HG02981 (cell line): ENCODE measurements around the gene FAM83G.

ENCODE experiments used
- ATAC-seq: cut with Tn5 transposase; IDR thresholded peaks from one replicate; pipeline ENCODE4 v1.9.1; 2021; ENCODE audit warnings: mild to moderate bottlenecking, moderate library complexity; ENCODE audit not compliant: unreplicated experiment

Gene FAM83G

DNA sequence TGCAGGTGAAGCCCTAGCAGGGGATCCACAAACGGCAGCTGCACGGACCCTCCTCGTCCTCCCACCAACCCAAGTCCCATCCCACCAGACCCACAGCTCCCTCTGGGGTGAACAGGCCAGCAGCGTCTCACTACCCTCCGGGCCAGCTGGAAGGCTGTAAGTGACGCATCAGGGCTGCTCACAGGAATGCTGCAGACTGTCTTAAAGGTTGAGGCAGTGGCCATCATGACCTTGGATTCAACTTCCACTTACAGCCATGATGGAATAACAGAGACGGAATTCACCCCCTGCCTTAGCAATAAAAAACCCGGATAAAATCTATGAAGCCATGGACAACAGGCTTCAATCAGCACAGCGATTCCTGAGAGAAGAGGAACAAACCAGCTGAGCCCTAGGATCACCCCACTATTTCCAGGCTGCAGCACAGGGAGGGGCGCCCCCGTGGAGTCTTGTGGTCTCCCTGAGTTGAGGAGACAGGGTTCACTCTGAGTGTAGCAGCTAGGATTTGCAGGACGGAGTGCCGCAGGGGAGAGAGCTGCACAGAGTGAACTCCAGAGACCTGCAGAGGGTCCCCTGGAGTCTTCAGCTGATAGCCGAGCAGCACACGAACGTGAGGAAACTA lies 10.5 kb downstream of the FAM83G start:
- ATAC-seq: no peak

DNA sequence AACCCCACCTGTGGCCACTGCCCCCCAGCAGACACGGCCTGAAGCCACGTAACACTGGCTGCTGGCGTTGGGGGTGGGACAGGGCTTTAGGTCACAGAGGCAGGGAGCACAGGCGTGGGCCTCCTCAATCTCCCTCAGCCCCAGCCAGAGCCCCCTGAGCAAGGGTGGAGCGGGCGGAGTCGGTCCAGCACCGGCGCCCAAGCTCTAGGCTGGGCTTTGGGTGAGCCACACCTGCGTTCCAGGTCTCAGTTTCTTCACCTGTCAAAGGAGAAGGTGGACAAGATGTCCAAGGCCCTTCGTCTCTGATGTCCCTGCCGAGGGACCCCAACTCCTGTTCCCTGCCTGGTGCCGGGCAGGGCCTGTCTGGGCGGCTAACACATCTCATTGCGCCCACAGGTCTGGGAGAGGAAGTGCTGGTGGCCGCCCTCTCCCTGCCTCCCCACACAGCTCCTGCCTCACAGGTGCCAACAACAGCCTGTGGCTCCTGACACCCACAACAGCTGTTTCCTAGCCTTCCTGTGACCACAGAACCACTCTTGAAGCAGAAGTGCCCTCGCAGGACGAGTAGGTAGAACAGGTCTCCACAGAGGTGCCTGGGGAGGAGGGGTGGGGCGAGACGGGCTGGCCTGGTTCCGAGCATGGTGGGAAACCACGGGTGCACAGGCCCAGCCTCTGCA lies 12.0 kb downstream of the FAM83G start:
- peak; percentile 57 for ATAC-seq

DNA sequence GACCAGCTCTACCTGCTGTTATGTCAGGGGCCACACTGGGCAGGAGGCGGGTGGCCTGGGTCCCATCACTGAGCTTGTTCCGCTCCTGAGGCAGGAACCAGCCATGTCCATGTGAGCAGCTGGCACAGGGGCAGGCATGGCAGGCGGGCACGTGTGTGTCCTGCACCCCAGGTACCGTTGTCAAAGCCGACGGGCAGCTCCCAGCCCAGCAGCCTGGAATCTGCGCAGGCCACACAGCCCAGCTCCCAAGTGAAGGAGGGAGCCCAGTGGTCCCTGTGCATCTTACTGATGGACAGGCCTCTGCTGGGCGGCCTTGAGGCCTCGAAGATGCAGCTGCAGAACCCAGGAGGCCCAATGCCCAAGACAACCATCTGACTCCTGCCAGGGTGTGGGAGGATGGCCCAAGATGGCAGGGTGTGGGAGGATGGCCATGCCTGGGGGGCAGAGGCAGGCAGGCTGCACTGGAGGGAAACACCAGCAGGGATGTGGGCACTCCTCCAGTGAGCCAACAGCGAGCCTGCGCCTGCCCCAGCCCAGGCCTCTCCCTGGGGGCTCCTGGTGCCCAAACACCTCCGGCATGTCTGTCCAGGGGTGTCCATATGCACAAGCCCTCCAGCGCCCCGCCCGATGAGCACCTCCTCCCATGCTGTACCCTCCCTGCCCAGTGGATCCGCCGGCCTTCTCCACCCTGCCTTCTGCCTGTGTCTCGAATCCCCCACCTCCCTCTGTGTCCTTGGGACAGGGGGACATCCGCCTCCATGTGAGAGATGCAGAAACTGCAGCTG lies 12.8 kb downstream of the FAM83G start:
- ATAC-seq: no peak

DNA sequence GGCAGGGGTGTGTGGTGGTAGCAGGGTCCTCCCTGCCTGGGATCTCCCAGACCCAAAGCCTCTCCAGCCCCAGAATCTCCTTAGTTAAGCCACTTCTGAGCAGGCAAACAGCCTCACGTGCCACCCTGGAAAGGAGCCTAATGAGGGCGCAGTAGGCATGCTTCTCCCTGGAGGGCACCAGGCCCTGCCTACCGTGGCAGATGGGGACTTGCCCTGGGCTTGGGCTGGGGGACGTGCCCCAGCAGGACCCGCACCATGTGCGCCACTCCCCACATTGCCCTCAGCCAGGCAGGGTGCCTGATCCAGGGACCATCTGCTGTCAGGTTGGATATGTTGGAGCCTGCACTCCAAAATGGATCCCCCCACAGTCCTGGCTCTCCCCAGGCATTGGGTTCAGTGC lies 14.2 kb downstream of the FAM83G start:
- ATAC-seq: no peak

DNA sequence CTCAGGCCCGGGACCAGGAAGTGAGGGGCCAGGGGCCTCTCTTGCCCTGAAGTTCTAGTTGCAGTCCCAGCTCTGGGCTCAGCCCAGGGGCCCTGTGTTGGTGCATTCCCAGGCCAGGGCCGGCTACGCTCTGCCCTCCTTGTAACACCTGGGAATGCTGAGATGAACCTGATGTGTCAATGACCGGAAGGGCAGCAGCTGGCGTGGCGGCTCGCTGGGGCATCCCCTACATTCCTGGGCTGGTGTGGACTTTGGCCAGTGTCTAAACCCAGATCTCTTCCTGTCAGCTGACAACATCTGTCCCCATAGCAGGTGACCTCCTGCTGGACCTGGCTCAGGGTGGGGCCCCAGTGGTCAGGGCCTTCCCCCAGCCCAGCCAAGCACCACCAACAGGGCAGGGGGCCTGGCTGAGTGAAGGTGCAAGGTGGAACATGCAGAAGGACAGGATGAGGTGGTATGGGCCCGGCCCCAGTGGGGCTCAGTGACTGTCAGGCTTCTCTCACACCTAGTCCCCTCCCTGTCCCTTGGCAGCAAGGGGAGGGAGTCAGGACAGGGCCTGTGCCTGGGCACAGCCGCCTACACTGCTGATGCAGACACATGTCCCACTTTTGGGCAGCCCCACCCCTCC lies 15.9 kb downstream of the FAM83G start:
- no peak for ATAC-seq

DNA sequence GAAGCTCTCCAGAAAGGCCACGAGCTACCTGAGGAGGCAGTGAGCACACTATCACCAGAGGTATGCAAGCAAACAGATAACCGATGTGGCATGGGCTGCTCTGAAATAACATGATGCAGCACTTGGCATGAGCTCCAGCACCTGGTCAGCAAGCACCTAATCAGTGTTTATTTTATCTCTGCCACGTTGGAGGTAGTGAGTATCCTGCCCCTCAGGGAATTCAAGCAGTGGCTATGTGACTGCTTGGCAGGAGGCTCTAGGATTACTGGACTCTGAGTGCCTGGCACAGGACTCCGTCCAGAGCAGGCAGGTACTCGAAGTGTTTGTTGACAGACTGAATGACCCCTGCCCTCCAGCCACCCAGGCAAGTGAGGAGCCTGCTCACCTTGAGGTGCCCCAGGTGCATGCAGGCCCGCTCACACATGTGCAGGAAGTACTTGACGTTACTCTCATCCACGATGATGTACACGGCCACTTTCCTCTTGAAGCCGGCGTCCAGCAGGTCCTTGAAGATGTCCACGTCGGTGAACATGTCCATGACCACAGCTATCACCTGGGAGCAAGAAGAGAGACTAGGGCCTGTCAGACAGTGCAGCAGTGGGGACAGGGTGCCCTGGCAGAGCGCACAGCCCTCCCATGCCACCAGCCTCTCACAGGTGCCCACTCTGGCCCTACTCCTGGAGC lies 16.6 kb downstream of the FAM83G start:
- ATAC-seq: no peak

DNA sequence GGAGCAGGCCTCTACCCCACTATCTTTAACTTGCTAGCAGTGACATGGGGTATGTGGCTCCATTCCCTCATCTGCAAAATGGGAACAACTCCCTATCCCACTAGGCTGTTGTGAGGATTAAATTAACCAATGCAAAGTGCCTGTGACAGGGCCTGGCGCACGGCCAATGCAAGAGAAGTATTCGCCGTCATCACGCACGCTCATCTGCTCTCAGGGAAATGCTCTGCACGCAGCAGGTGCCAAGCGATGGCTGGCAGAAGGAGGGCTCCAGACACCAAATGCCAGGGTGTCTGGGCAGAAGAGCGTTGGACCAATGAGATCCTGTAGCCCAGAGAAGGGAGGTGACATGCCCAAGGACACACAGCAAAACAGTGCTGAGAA lies 17.3 kb downstream of the FAM83G start:
- no peak for ATAC-seq

DNA sequence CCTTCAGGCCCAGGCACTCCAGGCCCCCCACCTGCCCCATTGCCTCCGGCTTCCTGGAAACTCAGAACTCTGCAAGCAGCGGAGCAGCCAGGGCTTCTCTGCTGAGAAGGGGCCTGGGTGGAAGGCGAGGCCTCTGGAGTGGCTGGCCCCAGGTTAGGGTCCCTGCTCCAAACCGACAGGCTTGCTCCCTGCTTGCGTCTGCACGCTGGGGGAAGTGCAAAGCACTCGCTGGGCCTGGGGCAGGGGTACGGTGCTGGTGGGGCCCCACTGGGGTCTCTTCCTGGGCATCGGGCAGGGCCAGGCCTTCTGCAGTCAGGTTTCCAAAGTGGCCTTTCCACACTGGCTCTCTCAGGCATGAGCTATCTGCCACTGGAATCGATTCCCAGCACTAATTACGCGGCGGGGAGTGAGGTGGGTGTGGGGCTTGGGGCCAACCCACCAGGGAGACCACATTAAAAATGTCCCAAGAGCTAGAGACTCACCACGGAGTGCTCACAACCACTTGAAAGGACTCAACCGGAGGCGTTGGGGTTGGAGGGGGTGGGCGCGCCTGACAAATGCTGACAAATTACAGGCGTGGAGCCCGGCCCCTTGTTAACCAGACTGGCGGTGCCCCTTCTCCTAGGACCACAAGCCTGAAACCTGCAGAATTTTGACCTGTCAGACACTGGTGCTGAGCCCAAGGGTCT lies 17.9 kb downstream of the FAM83G start:
- ATAC-seq: no peak

DNA sequence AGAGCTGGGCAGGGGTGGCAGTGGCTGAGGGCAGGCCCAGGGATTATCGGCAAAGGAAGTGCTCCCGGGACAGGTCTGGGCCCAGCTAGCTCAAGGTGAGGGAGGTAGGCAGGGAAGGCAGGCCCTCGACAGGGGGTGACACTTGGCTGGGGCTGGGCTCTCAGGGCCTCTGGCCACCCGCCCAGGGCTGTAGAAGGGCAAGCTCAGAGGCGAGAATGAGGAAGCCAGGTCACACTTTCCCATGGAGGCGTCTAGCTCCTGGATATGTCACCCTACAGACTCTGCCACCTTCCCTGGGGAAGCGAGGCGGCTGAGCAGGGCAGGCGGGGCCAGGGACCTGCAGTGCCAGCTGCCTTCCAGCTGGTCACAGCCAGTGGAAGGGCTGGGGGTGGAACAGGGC lies 19.1 kb downstream of the FAM83G start:
- ATAC-seq: no peak

DNA sequence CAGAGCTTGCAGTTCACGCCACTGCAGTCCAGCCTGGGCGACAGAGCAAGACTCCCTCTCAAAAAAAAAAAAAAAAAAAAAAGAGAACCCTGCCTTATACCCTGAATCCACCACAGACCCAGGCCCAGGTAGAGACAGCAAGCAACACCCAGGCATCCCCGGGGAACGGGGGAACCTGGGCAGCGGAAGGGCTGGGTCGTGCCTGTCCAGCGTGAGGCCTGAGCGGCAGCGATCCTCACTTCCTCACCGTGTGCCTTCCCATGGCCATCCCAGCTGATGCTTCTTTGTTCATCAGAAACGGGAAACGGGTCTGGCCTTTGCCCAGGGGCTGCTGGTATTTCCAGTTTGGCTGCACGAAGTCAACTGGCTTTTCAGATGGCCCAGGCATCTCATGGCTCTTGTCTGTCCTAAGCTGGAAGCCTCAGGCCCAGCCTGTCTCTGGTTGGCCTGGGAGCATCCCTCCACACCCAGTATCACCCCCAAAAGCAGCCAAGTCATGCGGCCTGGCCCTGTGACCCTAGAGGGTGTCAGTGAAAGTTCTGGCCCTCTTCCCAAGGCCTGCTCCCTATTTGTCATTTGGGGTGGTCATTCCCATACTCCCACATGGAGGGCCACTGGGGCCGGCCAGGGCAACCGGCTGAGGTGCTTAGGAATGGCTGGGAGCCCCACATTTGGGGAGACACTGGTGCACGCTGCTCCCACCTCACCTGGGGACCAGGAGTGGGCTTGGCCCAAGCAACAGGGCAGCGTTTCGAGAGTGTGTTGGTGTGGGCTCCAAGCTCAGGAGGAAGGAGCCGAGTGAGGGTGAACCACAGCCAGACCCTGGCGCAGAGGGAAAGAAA lies 20.1 kb downstream of the FAM83G start:
- ATAC-seq: no peak

DNA sequence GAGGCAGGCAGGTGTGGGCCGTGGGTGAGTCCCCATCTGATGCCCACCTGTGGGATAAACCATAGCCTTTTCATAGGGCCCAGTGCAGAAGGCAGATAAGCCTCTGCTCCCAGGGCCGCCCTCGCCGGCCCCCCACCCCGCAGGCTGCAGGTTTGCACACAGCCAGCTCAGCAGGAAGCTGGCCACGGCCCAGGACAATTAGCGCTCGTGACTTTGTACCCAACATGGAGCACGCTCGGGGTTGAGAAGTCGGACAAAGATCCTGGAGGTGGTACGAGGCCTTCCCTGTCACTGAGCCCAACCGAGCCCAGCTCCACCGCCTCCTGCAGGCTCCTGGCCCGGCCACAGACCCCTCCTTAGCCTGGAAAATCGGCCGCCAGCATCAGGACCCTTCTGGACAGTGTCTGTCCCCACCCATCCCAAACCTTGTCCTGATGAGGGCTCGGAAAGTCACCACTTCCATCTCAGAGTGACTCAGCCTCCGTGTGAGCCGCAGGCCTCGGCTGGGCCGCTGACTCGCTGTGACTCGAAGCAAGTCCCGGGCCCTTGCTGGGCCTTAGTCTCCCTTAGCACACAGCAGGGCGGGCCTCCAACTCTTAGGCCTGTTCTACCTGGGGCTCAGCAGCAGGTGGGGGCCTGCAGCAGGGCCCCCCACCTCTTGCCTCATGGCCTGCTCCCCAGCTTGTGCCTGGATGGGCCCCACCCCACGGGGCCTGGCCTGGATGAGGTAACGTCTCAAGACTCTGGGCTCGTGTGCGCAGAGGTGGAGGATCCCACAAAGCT lies 22.7 kb downstream of the FAM83G start:
- ATAC-seq: no peak

DNA sequence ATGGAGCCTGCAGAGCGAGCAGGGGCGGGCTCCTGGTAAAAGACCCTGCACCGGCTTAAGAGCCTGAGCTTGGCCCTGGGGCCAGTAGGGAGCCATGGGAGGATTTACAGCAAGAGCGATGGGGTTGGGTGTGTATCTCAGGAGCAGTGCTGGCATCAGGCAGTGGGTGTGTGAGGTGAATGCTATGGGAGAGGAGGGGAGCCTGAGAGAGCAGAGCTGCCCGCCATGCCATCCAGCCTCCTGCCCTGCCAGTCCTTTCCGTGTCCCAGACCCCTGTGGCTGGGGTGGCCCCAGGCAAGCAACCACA lies 23.3 kb downstream of the FAM83G start:
- ATAC-seq: no peak

DNA sequence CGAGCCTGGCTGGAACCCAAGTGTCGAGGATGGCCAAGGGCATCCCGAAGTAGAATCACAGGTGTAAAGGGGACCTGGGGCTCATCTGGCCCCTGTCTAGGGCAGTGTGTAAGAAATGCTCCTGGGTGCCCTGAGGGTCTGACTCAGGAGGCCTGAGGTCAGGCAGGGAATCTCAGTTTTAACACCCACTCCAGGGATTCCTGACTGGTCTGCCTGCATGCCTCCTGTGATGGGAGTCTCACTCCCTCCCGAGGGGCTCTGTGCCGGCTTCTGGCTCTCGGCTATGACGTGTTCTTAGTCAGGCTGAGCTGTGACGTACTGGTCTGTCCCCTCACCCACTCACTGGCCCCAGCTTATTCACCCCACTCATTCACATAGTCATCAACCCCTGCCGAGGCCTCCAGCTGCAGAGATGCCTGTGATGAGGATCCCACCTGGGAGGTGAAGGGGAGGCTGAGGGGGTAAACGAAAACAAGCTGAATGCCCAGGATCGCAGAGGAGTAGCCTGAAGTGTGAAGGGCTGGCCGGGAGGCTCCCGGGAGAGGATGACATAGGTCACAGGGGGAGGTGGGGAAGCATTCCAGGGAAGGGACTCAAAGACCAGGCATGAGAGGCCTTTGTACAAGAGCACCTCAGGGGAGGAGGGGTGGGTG lies 23.8 kb downstream of the FAM83G start:
- ATAC-seq: no peak

DNA sequence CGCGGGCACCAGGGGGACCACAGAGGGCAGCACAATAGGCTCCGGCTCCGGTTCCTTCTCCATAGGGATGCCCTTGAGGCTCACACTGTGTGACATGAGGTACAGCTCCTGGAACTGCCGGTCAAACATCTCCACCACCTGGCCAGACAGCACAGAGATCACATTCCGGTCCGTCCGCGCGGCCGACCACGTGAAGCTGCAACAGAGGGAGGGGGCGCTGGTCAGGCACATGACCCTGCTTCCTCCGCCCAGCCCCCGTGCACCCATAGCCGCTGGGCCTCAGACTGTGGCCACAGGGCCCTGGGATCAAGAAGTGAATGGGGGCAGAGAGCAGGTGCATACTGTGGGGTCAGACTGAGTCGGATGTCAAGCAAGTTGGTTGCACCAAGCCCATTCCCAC lies 25.9 kb downstream of the FAM83G start:
- ATAC-seq: no peak

DNA sequence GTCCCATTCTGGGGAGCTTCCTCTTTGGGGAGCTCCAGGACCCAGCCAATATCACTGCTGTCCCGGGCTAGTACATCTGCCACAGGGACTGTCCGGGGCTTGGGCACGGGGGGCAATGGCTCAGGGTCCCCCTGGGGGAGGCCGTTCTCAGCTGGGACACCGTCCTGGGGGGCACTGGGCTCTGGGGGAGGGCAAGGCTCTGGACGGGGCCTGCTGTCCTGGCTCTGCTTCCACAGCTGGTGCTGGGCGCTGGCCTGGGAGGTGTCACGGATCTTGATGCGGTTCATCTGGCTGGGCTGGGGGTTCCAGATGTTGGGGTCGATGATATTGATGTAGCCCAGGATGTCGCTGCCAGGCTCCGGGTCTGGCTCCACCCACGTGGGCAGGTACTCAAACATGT lies 26.5 kb downstream of the FAM83G start:
- no peak for ATAC-seq

DNA sequence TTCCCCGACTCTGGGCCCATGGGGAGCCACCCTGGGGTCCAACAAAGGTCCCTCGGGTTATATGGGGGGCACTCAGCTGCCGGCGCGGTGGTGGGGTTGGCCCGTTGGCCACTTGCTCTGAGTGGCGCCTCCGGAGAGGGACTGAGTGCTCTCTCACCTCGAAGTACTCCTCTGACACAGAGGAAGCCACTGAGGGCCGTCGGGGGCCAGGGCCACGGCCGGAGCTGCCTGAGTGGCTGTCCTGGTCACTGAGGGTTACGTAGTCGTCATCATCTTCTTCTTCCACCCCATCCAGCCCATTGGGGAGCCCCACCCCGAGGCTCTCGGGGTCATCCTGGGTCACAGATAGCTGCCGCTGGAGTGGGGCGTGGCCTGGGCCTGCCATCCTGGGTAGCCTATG lies 26.9 kb downstream of the FAM83G start:
- ATAC-seq: no peak

DNA sequence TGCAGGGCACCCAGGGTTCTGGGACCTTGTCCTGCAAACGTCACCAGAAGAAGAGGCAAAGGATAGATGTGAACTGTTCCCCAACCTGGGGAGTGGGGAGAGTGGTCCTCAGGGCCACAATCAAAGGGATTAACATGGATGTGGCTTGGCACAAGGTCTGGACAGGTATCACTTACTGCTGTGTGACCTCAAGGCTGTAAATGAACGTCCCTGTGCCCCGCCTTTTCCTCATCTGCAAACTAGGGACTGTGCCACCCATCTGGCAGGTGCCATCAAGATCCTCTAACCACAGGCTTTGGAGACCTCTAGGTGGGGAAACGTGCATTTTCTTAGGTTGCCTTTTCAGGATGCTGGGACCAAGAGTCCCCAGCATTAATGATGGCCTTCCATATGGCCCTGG lies 27.5 kb downstream of the FAM83G start:
- no peak for ATAC-seq

DNA sequence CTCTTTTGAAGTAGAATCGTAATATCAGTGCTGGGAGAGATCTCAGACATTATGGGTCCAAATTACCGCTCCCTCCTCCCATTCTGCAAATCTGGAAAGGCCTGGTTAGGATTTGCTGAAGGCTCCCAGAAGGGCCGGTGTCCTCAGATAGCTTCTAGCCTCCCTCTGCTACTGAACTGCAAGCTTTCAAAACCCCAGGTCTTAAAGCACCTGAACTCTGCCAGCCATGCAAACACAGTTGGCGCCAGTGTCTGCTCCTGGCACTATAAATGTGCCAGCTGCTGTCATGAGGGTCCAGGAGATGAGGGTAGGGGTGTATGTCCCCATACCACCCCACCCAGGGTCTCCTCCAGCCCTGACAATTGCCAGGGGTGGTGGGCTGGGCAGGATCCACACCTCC lies 28.4 kb downstream of the FAM83G start:
- ATAC-seq: no peak

DNA sequence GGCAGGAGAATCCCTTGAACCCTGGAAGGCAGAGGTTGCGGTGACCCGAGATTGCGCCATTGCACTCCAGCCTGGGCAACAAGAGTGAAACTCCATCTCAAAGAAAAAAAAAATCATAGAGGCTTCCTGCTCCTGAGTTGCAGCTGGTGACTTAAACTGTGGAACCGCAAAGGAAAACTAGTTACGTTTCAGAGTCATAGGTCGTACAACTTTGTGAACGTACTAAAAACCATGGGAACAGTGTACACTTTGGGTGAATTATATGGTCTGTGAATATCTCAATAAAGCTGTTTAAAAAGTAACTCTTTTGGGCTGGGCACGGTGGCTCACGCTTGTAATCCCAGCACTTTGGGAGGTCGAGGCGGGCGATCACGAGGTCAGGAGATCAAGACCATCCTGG lies 29.0 kb downstream of the FAM83G start:
- no peak for ATAC-seq
